Esophagus muscularis mucosa (tissue), 4 donors: Measurements from ENCODE around the gene PYGB. TPM values are rescaled to one million over a fixed set of nuclear protein-coding genes. Genes with fewer than 3 reads are reported as not detected.

Experiments
- DNase-seq: peaks from one replicate; pipeline ENCODE4 v3.0.0-alpha.2; 2017; ENCODE audit errors: extremely low spot score
- H3K27ac ChIP-seq, 4 donors: fragments of 200-600 bp; sonication (generic); replicated peaks in 1 of 4; 1 replicate in 3 of 4; 2 replicates in 1 of 4; pipeline ENCODE4 v1.5.1; 2016 to 2019; ENCODE audit warnings: mild to moderate bottlenecking in 1 of 4
- H3K27me3 ChIP-seq, 4 donors: fragments of 200-600 bp; sonication (generic); one replicate each; pipeline versions ENCODE4 v1.5.1 to v1.6.0; 2016 to 2019
- H3K36me3 ChIP-seq, 4 donors: fragments of 200-600 bp; sonication (generic); one replicate each; pipeline ENCODE4 v1.5.1; 2016 to 2019
- H3K4me1 ChIP-seq, 4 donors: fragments of 200-600 bp; sonication (generic); one replicate each; pipeline ENCODE4 v1.5.1; 2016 to 2019
- H3K4me3 ChIP-seq, 4 donors: fragments of 200-600 bp; sonication (generic); 1 replicate in 2 of 4; 2 replicates in 2 of 4; pipeline ENCODE4 v1.5.1; 2016 to 2019; ENCODE audit warnings: mild to moderate bottlenecking in 4 of 4, moderate library complexity in 1 of 4
- H3K9me3 ChIP-seq, 4 donors: fragments of 200-600 bp; sonication (generic); 1 replicate in 3 of 4; 2 replicates in 1 of 4; pipeline ENCODE4 v1.5.1; 2016 to 2019
- EP300 ChIP-seq: sonication (generic); formaldehyde crosslinking; IDR thresholded peaks from one replicate; pipeline ENCODE4 v1.6.1; 2017; ENCODE audit warnings: antibody characterized with exemption
- POLR2A ChIP-seq: fragments of 450-650 bp; IDR thresholded peaks from one replicate; pipeline ENCODE4 v1.6.1; 2017; ENCODE audit warnings: antibody characterized with exemption, moderate library complexity, mild to moderate bottlenecking, low read depth
- POLR2AphosphoS5 ChIP-seq, 2 donors: sonication (generic); formaldehyde crosslinking; IDR thresholded peaks; one replicate each; pipeline ENCODE4 v1.6.1; 2017; ENCODE audit warnings: antibody characterized with exemption in 2 of 2
- WGBS: methylation state at CpG from one replicate; pipeline ENCODE4 v1.1.5; 2018; 5-methylcytosine and 5-hydroxymethylcytosine counted together
- intact Hi-C: fragments of 100-400 bp; cut with DNase I; formaldehyde crosslinking; loops from one replicate; pipeline ENCODE4 v1.15.1; 2023
- small RNA-seq, 3 donors: library from RNA; depleted of rRNA; stranded (forward); fragments of <200 nt; gene quantifications; one replicate each; pipeline ENCODE3, GENCODE V24; 2016
- total RNA-seq, 4 donors: library from RNA; depleted of rRNA; stranded (reverse); fragments of >200 nt; gene quantifications; one replicate each; pipeline versions ENCODE4 v1.1.0 to v1.2.1, GENCODE V29; 2016
- TF ChIP-seq, protein P1 (sequence below), 3 experiments: fragments of 200-600 bp in 2 of 3; fragments of 450-650 bp in 1 of 3; sonication (generic) in 2 of 3; IDR thresholded peaks; one replicate each; pipeline ENCODE4 v1.5.1; 2017 to 2019; ENCODE audit warnings: antibody characterized with exemption in 3 of 3, mild to moderate bottlenecking in 2 of 3, moderate library complexity in 1 of 3

Gene PYGB
- total RNA-seq, 4 donors from 2014 or later: 398 to 632 (median 462) TPM

DNA sequence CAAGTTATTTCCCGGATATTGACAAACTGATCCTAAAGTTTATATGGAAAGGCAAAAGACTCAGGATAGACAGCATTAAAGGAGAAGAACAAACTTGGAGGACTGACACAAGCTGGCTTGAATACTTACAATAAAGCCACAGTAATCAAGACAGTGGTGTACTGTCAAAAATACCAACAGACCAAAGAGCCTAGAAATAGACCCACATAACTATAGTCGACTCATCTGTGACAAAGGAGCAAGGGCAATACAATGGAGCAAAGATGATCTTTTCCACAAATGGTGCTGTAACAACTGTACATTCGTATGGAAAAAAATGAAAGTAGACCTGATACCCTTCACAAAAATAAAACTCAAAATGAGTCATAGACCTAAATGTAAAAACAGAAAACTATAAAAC lies 96.7 kb downstream of the PYGB start:
- H3K4me3 ChIP-seq: no peak overlapping the region
- TF ChIP-seq POLR2A (no peak), EP300 (no peak), POLR2AphosphoS5 (IDR thresholded peaks at IDR 0.05) (no peak)
- TF ChIP-seq, protein P1, sequence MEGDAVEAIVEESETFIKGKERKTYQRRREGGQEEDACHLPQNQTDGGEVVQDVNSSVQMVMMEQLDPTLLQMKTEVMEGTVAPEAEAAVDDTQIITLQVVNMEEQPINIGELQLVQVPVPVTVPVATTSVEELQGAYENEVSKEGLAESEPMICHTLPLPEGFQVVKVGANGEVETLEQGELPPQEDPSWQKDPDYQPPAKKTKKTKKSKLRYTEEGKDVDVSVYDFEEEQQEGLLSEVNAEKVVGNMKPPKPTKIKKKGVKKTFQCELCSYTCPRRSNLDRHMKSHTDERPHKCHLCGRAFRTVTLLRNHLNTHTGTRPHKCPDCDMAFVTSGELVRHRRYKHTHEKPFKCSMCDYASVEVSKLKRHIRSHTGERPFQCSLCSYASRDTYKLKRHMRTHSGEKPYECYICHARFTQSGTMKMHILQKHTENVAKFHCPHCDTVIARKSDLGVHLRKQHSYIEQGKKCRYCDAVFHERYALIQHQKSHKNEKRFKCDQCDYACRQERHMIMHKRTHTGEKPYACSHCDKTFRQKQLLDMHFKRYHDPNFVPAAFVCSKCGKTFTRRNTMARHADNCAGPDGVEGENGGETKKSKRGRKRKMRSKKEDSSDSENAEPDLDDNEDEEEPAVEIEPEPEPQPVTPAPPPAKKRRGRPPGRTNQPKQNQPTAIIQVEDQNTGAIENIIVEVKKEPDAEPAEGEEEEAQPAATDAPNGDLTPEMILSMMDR (IDR thresholded peaks at IDR 0.05): no peak
- WGBS: 94% methylated on average over 3 of the region's 3 CpGs
- no peak for DNase-seq
- no peaks in the 10 kb centered on the region for H3K9me3 ChIP-seq
- no peak overlapping the region for H3K27ac ChIP-seq
- H3K4me1 ChIP-seq: peaks cover 0 to 4% (median 0%) of the 10 kb centered on the region in 4 donors
- intact Hi-C loops: no loop called here
- no peaks in the 10 kb centered on the region for H3K27me3 ChIP-seq
- no peaks in the 10 kb centered on the region for H3K36me3 ChIP-seq

DNA sequence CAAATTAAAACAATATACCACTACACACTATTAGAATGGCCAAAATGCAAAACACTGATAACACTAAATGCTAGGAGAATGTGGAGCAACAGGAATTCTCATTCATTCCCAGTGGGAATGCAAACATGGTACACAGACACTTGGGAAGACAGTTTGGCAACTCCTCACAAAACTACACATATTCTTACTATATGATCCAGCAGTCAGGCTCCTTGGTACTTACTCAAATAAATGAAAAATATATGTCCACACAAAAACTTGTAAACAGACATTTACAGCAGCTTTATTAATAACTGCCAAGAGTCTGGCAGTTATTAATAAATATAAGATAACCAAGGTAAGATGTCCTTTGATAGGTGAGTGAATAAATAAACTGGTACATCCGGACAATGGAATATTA lies 97.8 kb downstream of the PYGB start:
- Histone ChIP-seq H3K27ac (no peak overlapping the region), H3K4me1 (peaks cover 0 to 4% (median 0%) of the 10 kb centered on the region in 4 donors), H3K36me3 (no peaks in the 10 kb centered on the region), H3K4me3 (no peak overlapping the region), H3K9me3 (no peaks in the 10 kb centered on the region), H3K27me3 (no peaks in the 10 kb centered on the region)
- intact Hi-C loops: no loop called here
- no peak for DNase-seq
- no peak for TF ChIP-seq POLR2AphosphoS5 (IDR thresholded peaks at IDR 0.05)
- TF ChIP-seq, protein P1 (IDR thresholded peaks at IDR 0.05): no peak
- TF ChIP-seq EP300: no peak
- TF ChIP-seq POLR2A: no peak
- 86% methylated on average over 1 of the region's 1 CpG for WGBS

DNA sequence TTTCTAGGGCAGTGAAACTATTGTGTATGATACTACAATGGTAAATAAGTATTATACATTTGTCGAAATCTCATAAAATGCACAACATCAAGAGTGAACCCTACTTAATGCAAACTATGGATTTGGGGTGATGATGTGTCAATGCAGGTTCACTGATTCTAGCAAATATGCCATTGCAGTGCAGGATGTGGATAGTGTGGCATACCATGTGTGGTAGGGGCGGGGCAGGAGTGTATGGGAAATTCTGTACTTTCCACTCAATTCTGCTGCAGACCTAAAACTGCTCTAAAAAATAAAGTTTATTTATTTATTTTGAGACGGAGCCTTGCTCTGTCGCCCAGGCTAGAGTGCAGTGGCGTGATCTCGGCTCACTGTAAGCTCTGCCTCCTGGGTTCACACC lies 98.5 kb downstream of the PYGB start:
- Histone ChIP-seq H3K9me3 (no peaks in the 10 kb centered on the region), H3K4me1 (peaks cover 0 to under 1% (median 0%) of the 10 kb centered on the region in 4 donors), H3K36me3 (no peaks in the 10 kb centered on the region), H3K27me3 (no peaks in the 10 kb centered on the region), H3K4me3 (no peak overlapping the region), H3K27ac (no peak overlapping the region)
- TF ChIP-seq, protein P1 (IDR thresholded peaks at IDR 0.05): no peak
- TF ChIP-seq EP300: no peak
- no peak for TF ChIP-seq POLR2A
- TF ChIP-seq POLR2AphosphoS5 (IDR thresholded peaks at IDR 0.05): no peak
- DNase-seq: no peak
- 94% methylated on average over 6 of the region's 6 CpGs for WGBS
- intact Hi-C loops: no loop called here

Small RNA genes within 50 kb of the gene (small RNA-seq; reads per million reads assigned to genes)
- gene AL035252.4 (0 reads per million in 3 donors), gene AL121772.2 (0 reads per million in 3 donors), gene RF00019 (0 reads per million in 3 donors)

Other genes with a start within 250 kb of the PYGB start
- gene ACSS1, start 189.9 kb upstream of the PYGB start, total RNA-seq: 100 to 1,000 TPM in 1 of 4 donors, 10 to 100 TPM in 3; 36.6 to 154 (median 65.3) TPM
- under 1 TPM in 1 of 4 donors, not detected in 3; 0.83 TPM for gene VSX1, start 165.9 kb upstream of the PYGB start, total RNA-seq
- gene ENTPD6, start 52.4 kb upstream of the PYGB start, total RNA-seq: 10 to 100 TPM; 39.0 to 44.1 (median 43.5) TPM
- gene ABHD12, start 142.8 kb downstream of the PYGB start, total RNA-seq: 10 to 100 TPM; 27.0 to 41.6 (median 35.4) TPM
- under 1 TPM; 0.33 to 0.63 (median 0.47) TPM for gene GINS1, start 159.6 kb downstream of the PYGB start, total RNA-seq